IPS-20b (cell line): Measurements from ENCODE around the gene METTL4.

Experiments used
- H3K27ac ChIP-seq: one replicate; pipeline ENCODE4 v1.5.1; 2013; ENCODE audit warnings: low read length
- H3K27me3 ChIP-seq: 2 replicates; pipeline ENCODE4 v1.6.1; 2013; ENCODE audit warnings: mild to moderate bottlenecking, low read length, inconsistent platforms; ENCODE audit not compliant: insufficient read depth
- H3K36me3 ChIP-seq: 2 replicates; pipeline ENCODE4 v1.6.1; 2013; ENCODE audit warnings: low read depth, mild to moderate bottlenecking, inconsistent platforms, low read length, moderate library complexity; ENCODE audit not compliant: insufficient read depth
- H3K4me1 ChIP-seq: 2 replicates; pipeline ENCODE4 v1.6.1; 2013; ENCODE audit warnings: mild to moderate bottlenecking, control low read depth, inconsistent platforms, low read length, moderate library complexity; ENCODE audit not compliant: insufficient read depth
- H3K4me3 ChIP-seq: 2 replicates; pipeline ENCODE4 v1.5.1; 2013; ENCODE audit warnings: mild to moderate bottlenecking, low read length, inconsistent platforms
- H3K9ac ChIP-seq: 2 replicates; pipeline ENCODE4 v1.6.1; 2013; ENCODE audit warnings: low read depth, mild to moderate bottlenecking, inconsistent platforms, low read length, moderate library complexity
- H3K9me3 ChIP-seq: 2 replicates; pipeline ENCODE4 v1.6.1; 2013; ENCODE audit warnings: mild to moderate bottlenecking, low read depth, low read length, inconsistent platforms; ENCODE audit not compliant: insufficient read depth

The METTL4 gene

GRCh38 chr18:2588666-2589344 lies 17.5 kb upstream of the METTL4 start:
- Histone ChIP-seq H3K36me3 (peaks cover 90% of the 10 kb centered on the region), H3K27ac (no peak overlapping the region), H3K9me3 (no peaks in the 10 kb centered on the region), H3K4me1 (no peaks in the 10 kb centered on the region), H3K9ac (no peak overlapping the region), H3K27me3 (no peaks in the 10 kb centered on the region), H3K4me3 (no peak overlapping the region)

- no peaks in the 10 kb centered on the region for H3K27me3 ChIP-seq
- no peaks in the 10 kb centered on the region for H3K9me3 ChIP-seq
- no peak overlapping the region for H3K4me3 ChIP-seq
- no peak overlapping the region for H3K27ac ChIP-seq
- H3K9ac ChIP-seq, result no peak overlapping the region
- H3K4me1 ChIP-seq, result no peaks in the 10 kb centered on the region
- peaks cover 86% of the 10 kb centered on the region for H3K36me3 ChIP-seq
Measured at GRCh38 chr18:2587788-2588187, 16.5 kb upstream of the METTL4 start.

GRCh38 chr18:2573408-2573807 lies 2.1 kb upstream of the METTL4 start:
- H3K9ac ChIP-seq, result peak overlapping the region; percentile 97; the same call in 1 of the 2 replicates
- no peak overlapping the region for H3K27ac ChIP-seq
- peak overlapping the region; percentile 98 for H3K4me3 ChIP-seq
- H3K36me3 ChIP-seq, result peaks cover 39% of the 10 kb centered on the region
- H3K9me3 ChIP-seq, result no peaks in the 10 kb centered on the region
- H3K27me3 ChIP-seq, result no peaks in the 10 kb centered on the region
- peaks cover 18% of the 10 kb centered on the region for H3K4me1 ChIP-seq

GRCh38 chr18:2572892-2573291 lies 1.6 kb upstream of the METTL4 start:
- Histone ChIP-seq H3K4me3 (peak overlapping the region; percentile 98), H3K27ac (no peak overlapping the region), H3K4me1 (peaks cover 18% of the 10 kb centered on the region), H3K9me3 (no peaks in the 10 kb centered on the region), H3K9ac (peak overlapping the region; percentile 97), H3K27me3 (no peaks in the 10 kb centered on the region), H3K36me3 (peaks cover 34% of the 10 kb centered on the region)

GRCh38 chr18:2572171-2572569 lies 865 bp upstream of the METTL4 start:
- Histone ChIP-seq H3K9me3 (no peaks in the 10 kb centered on the region), H3K4me1 (peaks cover 18% of the 10 kb centered on the region), H3K27ac (peak overlapping the region; percentile 10), H3K27me3 (no peaks in the 10 kb centered on the region), H3K36me3 (peaks cover 27% of the 10 kb centered on the region), H3K4me3 (peak overlapping the region; percentile 98), H3K9ac (peak overlapping the region; percentile 97)

GRCh38 chr18:2570772-2571199 lies 519 bp downstream of the METTL4 start:
- Histone ChIP-seq H3K27me3 (no peaks in the 10 kb centered on the region), H3K27ac (peak overlapping the region; percentile 10), H3K9me3 (no peaks in the 10 kb centered on the region), H3K4me3 (peak overlapping the region; percentile 98), H3K9ac (peak overlapping the region; percentile 97), H3K36me3 (peaks cover 19% of the 10 kb centered on the region), H3K4me1 (peaks cover 18% of the 10 kb centered on the region)

- no peaks in the 10 kb centered on the region for H3K9me3 ChIP-seq
- H3K36me3 ChIP-seq, result peaks cover 7% of the 10 kb centered on the region
- H3K27ac ChIP-seq, result no peak overlapping the region
- peaks cover 18% of the 10 kb centered on the region for H3K4me1 ChIP-seq
- H3K4me3 ChIP-seq, result peak overlapping the region; percentile 98
- H3K27me3 ChIP-seq, result no peaks in the 10 kb centered on the region
- H3K9ac ChIP-seq, result peak overlapping the region; percentile 97; the same call in 1 of the 2 replicates
Measured at GRCh38 chr18:2569338-2570207, 1.7 kb downstream of the METTL4 start.

GRCh38 chr18:2568605-2569004 lies 2.7 kb downstream of the METTL4 start:
- peaks cover 16% of the 10 kb centered on the region for H3K4me1 ChIP-seq
- H3K36me3 ChIP-seq, result peaks cover 6% of the 10 kb centered on the region
- H3K9me3 ChIP-seq, result no peaks in the 10 kb centered on the region
- H3K27me3 ChIP-seq, result no peaks in the 10 kb centered on the region
- H3K4me3 ChIP-seq, result no peak overlapping the region
- H3K27ac ChIP-seq, result no peak overlapping the region
- no peak overlapping the region for H3K9ac ChIP-seq

- Histone ChIP-seq H3K27ac (no peak overlapping the region), H3K4me1 (peaks cover 11% of the 10 kb centered on the region), H3K27me3 (no peaks in the 10 kb centered on the region), H3K36me3 (peaks cover 6% of the 10 kb centered on the region), H3K9ac (no peak overlapping the region), H3K9me3 (no peaks in the 10 kb centered on the region), H3K4me3 (no peak overlapping the region)
Measured at GRCh38 chr18:2568129-2568528, 3.2 kb downstream of the METTL4 start.

GRCh38 chr18:2564373-2564772 lies 6.9 kb downstream of the METTL4 start:
- peaks cover under 1% of the 10 kb centered on the region; the same call in 1 of the 2 replicates for H3K4me1 ChIP-seq

GRCh38 chr18:2559249-2559648 lies 12.1 kb downstream of the METTL4 start:
- Histone ChIP-seq H3K4me3 (no peak overlapping the region), H3K9ac (no peak overlapping the region), H3K9me3 (no peaks in the 10 kb centered on the region), H3K27me3 (no peaks in the 10 kb centered on the region), H3K27ac (no peak overlapping the region), H3K36me3 (peaks cover 14% of the 10 kb centered on the region), H3K4me1 (peaks cover 7% of the 10 kb centered on the region; the same call in 1 of the 2 replicates)

More at GRCh38 chr18:2564373-2564772, 6.9 kb downstream of the METTL4 start:
- no peak overlapping the region for H3K4me3 ChIP-seq
- no peak overlapping the region for H3K27ac ChIP-seq
- peaks cover 15% of the 10 kb centered on the region for H3K36me3 ChIP-seq
- H3K9me3 ChIP-seq, result no peaks in the 10 kb centered on the region
- no peak overlapping the region for H3K9ac ChIP-seq
- no peaks in the 10 kb centered on the region for H3K27me3 ChIP-seq
